NK-92 (cell line): ENCODE results near the gene NAIF1.

Source experiments
- DNase-seq: peaks from one replicate; lab custom pipeline; 2025; ENCODE audit not compliant: unreplicated experiment; lab: John Stamatoyannopoulos, UW

Gene NAIF1

DNA sequence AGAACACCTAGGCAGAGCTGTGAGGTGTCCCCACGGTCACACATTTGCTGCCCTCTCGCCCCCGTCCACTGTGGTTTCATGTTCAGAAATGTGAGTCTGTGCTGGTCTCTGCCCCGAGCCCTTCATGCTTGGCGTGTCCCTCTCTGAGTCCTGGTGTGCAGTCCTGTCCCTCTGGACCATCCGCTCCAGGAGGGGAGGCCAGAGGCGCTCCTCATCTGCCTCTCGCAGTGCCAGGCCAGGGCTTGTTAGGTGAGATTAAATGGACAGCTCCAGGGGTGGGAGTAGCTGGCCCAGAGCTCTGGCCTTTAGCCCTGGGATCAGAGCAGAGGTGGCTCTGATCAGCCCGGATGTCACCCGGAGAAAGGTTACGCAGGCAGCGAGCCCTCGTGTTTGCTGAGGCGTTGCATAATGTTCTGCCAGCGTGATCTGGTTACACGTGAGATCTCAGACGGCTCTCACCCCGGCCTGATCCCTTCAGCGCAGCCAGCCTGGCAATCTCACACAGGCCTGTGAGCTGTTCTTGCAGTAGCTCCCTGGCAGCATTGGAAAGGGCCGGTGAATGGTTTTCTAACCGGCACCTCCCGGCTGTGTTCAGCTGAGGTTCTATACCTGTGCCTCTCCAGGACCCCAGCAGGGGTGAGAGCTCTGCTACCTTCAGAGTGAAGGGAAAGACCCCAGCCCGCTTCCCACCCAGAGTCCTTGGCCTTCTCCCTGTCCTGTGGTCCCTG, 35.9 kb upstream of the NAIF1 start:
- no peak for DNase-seq

DNA sequence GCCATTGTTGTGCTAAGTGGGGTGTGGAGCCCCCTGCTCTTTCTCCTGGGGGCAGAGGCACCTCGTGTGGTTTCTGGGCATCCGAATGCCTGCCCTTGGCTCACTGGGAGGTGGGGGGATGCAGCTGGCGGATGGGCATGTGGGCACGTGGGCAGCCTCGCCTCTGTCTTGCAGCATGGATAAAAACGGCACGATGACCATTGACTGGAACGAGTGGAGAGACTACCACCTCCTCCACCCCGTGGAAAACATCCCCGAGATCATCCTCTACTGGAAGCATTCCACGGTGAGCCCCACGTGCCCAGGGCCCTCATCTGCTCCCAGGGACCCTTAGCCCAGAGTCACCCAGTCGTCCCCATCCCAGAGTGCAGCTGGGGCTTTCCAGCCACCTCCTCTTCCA, 35.1 kb upstream of the NAIF1 start:
- no peak for DNase-seq

DNA sequence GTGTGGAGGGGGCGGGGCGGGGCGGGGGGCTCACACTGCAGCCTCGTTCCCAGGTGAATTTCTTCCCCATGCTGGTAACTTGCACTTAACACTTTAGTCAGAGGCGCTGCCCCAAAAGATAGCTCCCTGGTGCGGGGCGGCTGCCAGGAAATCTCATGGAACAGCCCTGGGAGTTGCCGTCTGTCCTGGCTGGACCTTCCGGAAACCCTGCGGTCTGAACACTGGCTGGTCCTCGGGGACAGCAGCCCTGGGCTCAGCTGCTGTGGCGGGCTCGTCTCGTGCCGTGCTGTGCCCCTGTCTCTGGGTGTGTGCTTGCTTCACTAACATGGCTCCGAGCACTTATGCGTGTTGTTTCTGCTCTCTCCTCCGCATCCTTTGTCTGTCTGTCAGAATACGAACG, 34.6 kb upstream of the NAIF1 start:
- DNase-seq, result no peak

DNA sequence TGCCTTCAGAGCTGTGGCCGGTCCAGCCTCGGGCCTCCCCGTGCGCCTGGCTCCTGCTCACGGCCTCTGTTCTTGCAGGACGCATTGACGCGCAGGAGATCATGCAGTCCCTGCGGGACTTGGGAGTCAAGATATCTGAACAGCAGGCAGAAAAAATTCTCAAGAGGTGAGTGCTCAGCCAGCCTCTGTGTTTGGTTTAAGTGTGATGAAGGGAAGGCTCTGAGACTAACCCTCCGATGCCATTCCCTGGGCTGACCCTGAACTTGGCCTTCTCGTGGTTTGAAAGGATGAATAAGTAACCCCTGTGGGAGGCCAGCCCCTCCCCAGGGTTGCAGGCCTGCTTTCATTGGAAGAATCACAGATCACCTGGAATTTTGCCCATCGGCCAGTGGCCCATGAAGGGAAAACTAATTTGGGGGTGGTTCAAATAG, 34.1 kb upstream of the NAIF1 start:
- no peak for DNase-seq

DNA sequence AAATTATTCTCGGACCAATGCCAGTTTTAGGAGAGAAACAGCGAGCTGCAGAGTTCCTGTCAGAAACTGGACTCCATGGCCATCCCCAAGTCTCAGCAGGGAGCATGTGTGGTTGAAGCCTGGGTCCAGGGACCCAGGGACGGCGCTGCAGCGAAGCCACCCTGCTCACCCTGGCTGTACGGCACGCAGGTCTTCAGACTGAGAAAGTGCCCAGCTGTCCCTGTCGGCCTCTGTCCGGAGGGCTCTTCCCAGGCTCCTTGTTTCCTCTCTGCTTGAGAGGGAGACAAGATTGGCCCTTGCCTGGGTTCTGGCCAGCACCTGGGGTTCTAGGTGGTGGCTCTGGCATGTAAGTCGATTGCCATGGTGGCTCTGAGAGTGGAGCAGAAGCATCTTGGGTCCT, 33.5 kb upstream of the NAIF1 start:
- no peak for DNase-seq

DNA sequence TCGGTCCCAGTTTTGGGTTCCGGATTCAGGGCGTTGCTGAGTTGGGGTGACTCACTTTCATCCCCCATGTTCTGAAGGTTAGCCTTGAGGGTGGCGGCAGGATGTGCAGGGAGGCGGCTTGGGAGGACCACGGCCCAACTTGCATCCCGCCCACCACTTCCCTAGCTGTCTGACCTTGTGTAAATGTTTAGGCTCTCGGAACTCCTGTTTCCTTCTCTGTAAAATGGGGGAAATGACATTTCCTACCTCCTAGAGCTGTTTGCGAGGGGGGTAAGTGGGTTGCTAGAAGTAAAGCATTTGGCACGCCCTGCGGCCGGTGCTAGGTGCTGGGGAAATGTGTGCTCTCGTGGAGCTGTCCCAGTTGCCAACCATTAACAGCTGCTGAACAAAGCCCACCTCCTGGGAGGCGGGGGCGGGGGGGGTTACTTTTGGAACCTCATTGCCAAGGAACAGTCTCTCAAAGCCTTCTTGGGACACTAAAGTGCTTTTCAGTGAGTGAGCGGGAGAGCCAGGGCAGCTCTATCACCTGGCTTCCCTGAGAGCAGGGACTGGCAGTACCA, 32.9 kb upstream of the NAIF1 start:
- DNase-seq, result no peak

DNA sequence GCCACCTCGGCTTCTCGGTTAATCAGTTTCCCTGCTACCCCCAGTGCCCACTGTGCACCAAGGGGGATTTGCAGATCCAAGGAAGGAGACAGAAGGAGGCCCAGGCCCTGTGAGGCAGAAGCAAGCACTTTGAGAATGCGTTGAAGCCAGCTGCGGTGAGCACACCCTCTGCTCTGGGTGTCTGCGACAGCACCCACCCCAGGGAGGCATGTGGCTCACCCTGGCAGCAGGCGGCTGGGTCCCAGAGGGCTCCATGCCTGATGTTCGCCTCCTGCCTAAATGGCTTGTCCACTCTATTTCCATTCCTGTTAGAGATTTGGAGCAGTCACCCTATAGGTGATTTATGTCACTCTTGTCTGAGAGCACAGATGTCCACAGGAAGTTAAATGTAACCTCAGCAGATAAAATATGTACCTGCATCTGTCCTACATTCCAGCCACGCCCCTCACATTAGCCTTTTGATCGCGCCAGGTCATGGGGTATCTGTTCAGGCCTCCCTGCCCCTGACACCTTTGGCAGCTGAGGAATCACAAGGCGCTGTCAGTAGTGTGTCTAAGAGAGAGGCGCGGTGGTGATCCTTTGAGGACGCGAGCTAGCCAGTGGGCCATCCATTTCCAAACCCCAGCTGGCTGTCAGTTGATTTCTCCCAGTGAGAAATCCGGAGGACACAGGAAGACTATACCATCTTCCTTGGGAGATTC, 32.3 kb upstream of the NAIF1 start:
- no peak for DNase-seq

DNA sequence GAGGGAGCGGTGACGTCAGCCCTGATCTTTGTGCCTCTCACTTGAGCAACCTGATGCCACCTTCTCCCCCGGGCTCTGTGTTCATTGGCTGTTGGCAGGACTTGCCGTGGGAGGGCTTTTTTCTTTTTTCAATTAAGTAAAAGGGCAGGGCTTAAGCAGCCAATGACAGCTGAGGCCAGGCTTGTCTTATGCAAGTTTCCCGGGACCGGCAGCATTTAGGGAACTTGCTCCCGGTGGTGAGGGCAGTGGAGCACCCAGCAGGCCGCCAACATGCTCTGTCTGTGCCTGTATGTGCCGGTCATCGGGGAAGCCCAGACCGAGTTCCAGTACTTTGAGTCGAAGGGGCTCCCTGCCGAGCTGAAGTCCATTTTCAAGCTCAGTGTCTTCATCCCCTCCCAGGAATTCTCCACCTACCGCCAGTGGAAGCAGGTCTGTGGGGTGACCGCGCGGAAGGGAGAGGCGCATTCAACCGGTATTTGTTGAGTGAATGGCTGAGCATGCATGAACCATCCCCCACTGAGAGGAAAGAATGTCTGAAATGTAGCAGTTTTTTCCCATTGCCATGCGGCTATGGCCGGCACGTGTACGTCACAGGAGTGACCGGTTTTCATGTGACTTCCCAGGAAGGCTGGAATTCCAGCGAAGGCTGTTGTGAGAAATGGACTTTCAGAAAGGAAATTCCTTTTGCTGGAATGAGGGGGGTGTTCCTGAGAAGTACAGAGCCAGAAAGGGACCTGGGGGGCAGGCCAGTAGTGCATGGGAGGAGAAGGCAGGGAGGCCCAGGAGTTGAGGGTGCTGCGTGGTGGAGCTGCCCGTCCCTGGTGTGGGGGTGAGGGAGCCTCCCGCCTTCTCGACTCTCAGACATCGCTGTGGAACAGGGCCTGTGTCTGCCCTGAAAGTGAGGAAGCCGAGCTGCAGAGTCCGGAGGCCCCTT, 31.4 kb upstream of the NAIF1 start:
- no peak for DNase-seq

DNA sequence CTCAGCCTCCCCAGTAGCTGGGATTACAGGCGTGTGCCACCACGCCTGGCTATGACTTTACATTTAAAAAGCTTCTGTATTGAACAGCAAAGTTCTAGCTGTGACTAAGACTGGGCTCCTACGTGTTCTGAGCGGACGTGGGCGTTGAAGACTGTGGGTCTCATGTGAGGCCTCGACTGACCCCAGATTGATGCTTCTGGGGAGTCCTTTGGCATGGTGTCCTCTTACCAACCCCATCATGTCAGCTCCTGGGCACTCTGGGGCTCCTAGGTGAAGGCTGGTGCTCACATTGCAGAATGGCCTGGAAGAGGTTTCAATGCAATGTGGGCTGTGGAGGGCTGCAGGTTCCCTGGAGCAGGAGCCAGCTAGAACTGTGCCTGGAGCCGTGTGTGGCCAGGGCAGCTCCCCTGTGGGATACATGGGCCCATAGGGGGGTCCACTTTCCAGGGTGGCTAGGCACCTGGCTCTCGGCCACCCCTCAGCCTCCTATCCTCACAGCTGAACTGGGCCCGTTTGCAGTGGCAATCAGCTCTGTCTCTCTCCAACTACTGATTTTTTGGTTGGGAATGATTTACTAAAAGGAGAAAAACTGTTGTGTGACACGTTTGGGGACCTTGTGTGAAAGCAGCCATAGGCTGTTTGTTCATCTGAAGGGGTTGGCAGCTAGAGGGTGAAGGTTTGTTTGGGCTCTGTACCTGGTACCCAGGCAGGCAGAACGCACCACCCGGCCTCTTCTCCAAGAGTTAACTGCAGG, 30.6 kb upstream of the NAIF1 start:
- DNase-seq, result no peak

DNA sequence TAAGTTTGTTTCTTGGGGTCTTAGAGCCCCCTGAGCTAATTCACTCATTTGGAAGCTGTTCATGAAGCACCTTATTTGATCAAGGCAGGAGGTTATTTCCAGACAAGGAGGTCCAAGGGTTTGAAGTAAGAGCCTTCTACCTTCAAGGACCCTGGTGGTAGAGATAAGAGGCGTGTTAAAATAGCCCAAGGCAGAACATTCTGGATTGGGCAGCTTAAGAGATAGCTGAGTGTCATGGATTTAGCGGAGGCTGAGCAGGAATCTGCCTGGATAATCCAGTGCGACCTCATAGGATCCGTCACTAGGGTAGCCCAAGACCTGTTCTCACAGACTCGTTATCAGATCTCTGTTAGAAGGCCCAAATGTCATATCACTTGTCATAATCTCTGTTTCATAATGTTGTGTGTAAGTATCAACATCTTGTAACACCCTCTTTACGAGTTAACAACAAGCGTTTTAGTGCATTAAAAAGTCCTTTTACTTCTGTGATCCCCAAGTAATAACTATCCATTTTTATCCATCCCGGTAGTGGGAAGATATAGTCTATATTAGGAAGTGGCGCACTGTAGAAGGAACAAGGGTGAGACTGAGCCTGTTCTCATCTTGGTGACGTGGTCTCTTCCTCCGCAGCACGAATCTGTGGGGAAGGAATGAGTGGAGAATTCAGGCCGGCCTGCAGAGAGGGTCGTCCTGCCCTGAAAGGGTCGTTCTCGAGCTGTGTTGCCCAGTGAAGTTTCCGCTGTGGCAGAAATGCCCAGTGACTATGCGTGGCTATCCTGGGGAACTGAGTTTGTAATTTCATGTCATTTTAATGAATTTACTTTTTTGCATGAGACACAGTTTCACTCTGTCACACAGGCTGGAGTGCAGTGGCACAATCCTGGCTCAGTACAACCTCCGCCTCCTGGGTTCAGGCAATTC, 29.8 kb upstream of the NAIF1 start:
- DNase-seq, result no peak

DNA sequence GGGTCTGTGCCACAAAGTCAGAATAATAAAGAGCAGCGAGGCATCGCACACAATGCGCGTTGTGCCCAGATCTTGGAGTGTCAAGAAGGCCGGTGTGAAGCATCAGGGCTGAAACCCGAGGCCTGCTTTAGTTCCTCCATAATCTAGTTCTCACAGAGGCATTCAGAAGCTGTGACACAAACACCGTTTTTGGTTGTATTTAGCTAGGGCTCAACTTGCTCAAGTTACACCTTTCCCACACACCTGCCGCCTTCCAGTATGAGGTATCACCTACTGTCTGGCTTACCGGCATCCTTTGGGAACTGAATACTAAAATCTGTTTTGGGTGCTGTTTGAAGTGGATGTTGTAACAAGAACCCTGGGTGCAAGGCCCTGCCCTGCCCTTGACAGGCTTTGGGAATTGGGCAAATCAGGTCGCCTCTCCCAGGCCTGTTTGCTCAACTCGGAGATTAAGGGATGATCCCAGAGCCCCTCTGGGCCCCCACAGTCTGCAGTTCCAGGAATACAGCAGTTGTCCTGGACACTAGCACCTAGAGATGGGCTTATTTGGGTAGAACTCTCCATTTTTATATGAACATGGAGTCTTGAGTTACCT, 27.9 kb upstream of the NAIF1 start:
- DNase-seq, result no peak

DNA sequence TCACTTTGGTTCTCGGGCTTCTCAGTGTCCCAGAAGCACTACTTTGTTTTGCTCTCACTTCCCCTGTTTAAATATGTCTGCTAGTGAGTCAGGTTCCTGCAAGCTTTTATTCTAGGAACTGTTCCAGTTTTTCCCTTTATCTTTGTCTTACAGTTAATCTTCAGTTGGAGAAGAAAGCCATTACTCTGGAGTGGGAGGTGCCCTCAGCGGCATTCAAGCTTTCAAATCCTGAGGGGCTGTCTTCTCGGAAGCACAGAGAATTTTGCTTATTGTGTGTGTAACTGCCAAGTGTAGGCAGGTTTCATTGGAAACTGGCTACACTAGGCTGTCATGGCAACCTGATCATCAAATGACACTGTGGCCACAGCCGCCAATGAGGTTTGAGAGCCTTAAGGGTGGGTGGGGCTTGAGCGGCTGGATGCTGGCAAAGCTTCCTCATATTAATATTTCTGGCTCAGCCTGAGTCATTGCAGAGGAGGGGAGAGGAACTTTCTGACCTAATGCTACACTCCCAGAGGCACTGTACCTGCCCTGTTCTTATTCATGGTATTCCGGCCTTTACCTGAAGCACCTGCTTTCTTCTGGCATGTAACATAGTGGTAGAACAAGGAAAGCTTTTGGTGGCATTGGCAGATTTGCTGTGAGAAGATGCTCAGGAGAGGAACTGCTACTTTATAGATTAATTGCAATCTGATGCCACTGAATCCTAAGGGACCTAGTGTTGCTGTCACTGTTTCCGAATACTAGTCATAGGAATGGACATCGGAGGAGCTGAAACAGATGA, 27.2 kb upstream of the NAIF1 start:
- DNase-seq, result no peak

DNA sequence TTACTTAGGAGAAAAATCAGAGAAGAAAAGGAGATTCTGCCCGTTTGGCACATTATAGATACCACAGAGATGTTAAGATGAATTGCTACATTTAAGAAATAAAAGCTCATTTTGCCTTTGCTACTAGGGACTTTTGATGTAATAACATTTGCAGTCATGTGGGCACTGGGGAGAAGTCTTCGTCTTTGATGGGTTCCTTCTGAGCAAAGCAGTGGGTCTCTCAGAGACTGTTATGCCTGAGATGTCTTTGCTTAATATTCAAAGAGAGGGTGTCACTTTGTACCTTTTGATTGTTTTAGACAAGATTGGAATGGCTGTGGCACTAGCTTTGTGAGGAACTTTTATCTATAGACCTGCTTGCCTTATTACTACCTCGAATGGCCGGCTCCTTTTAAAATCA, 25.9 kb upstream of the NAIF1 start:
- no peak for DNase-seq

DNA sequence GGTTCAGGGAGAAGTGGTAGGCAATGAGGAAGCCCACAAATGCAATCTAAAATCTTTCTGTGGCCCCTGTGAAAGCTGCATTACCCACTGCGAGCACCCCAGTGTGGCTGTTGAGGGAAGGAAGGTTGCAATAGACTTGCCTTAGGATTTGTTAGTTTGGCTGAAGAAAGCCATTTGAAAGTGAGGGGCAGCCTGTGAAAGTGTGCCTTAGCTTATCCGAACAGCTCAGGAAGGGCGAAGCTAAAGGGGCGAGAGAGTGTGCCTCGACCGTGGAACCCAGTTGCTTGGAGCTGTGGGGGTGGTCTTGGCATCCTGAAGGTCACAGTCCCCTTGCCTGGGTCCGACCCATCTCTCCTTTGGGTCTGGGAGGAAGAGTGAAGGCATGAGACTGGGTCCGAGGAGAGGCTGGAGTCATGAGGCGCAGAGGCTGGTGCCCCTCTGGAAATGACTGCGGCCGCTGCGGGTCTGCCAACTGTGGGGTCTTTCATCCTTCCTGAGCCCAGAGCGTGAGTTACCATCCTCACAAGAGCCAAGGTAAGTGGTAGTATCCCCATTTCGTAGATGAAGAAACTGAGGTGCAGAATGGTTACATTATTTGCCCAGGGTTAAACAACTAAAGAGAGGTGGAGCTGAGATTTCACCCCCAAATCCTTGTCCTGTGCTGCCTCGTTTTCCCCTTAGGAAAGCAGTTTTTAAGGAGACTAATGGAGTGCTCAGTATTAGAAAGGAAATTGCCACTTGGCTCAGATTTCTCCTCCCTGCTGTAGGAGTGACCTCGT, 25.3 kb upstream of the NAIF1 start:
- DNase-seq, result no peak

DNA sequence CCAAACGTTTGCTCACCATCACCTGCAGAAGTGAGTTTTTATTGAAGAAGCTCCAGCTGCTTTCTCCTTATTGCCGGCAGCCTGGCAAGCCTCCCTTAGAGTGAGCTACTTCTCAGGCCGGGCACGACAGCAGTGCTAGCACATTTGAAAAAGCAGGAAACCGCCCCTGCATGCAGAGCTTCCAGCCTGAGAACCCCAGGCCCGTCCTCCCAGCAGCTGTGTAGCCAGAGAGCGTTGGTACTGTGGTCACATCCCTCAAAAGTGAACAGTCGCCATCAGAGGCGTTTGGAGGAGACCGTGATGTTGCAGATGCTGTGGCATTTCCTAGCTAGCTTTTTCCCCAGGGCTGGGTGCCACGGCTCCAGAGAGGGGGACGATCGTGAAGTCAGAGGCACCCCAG, 24.5 kb upstream of the NAIF1 start:
- no peak for DNase-seq

DNA sequence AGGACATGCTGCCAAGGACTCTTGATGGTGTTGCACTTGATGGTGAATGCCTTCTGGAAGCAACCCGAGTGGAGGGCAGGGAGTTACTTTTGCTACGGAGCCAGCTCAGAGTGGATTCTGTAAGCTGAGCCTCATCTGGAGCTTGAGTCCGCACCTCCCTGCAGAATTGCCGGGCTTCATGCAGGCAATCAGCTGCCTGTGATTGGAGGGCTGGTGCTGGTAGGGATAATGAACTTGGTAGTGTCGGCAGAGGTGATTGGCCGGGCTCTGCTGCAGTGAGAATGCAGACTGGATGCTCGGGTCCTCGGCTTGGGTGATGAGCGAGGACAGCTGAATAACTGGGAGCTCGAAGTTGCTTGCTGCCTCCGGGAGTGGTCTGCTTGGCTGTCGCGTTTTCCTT, 24.0 kb upstream of the NAIF1 start:
- no peak for DNase-seq

DNA sequence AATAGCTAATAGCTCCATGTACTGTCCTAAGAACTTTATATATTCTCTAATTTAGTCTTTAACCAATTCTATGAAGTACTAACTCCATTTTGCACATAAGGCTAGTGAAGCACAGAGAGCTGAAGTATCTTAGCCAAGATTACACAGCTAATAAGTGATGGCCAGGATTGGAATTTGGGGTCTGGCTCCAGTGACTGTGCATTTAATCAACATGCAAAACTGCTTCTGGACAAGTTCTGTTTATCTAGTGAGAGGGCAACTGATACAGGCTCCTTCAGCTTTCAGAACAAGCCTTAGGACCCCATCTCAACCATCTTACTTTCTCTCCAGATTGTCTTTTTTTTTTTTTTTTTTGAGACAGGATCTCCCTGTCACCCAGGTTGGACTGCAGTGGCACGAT, 22.2 kb upstream of the NAIF1 start:
- no peak for DNase-seq
